Measurements from ENCODE around the gene FLNB.

- TF ChIP-seq, protein P1, sequence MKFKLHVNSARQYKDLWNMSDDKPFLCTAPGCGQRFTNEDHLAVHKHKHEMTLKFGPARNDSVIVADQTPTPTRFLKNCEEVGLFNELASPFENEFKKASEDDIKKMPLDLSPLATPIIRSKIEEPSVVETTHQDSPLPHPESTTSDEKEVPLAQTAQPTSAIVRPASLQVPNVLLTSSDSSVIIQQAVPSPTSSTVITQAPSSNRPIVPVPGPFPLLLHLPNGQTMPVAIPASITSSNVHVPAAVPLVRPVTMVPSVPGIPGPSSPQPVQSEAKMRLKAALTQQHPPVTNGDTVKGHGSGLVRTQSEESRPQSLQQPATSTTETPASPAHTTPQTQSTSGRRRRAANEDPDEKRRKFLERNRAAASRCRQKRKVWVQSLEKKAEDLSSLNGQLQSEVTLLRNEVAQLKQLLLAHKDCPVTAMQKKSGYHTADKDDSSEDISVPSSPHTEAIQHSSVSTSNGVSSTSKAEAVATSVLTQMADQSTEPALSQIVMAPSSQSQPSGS (IDR thresholded peaks at IDR 0.05; ENCODE audit: low read length) = no peak
- TF ChIP-seq DPF2 (IDR thresholded peaks at IDR 0.05) = no peak
Observed at GRCh38 chr3:58029842-58030584, 21.8 kb downstream of the FLNB start.

Measured in GM12878 (cell line).